Medulla oblongata (tissue), 1 donor: Measurements from ENCODE around the gene TMEM182.

Source experiments
- DNase-seq: peaks from one replicate; pipeline ENCODE4 v3.0.0-alpha.2; 2015; ENCODE audit errors: extremely low spot score

The TMEM182 gene

DNA sequence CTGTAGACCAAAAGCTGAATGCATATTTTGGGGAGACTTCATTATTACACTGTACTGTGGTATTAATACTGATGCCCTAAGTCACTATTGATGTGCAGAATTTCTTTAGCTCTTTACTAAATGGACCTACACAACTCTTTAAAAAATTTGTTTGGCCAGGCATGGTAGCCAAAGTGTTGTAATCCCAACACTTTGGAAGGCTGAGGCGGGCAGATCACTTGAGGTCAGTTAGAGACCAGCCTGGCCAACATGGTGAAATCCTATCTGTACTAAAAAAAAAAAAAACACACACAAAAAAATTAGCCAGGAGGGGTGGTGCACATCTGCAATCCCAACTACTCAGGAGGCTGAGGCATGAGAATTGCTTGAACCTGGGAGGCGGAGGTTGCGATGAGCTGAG lies 6.4 kb downstream of the TMEM182 start:
- no peak for DNase-seq

DNA sequence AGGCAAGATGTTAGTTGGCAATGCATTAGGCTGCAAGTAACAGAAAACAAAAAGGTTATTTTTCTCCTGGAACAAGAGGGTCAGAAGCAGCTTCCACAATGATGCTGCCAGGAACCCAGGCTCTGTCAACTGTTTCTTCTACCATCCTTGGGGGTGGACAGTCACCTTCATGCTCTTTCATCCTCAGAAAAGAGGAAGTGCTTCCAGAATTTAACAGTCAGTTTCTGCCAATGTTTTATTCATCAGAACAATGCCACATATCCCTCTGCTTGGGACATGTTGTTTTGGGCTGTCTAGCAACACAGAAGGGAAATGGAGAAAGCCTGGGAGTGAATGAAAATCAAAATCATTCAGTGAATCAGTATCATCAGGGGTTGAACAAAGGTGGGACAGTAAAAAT lies 7.1 kb downstream of the TMEM182 start:
- DNase-seq, result no peak

DNA sequence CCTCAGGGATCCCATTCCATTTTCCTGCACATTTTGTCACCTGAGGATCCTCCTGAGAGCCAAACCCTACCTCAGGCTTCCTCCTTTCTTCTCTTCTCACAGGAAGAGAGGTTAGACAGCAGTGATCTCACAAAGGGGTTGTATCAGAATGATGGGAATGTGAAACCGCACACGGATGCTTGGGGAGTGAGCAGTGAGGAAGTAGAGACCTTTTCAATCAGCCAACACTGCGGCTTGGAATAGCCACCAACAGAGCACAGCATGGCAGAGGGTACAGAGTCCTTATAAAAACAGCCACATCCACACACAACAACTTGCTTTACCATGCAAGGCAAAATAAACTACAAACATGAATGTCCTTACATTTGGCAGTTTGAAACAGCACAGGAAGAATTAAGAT lies 8.7 kb downstream of the TMEM182 start:
- DNase-seq, result no peak

DNA sequence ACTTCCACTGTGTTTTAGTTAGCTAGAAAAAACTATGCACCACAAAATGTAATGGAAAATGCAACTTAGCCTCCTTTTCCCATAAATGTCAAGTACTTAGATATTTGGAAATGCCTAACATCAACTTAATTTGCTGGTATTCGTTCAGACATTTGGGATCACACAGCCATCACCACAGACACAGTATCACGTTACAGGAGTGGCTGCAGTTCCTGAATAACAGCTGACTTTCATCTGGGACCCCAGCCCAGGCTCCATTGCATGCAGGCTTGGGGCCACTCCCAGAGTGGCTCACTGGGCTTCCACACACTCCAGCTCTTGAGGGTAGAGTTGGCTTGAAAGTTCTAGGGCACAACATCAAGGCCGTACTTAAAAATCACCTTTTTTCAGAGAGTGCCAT lies 9.3 kb downstream of the TMEM182 start:
- DNase-seq, result no peak

DNA sequence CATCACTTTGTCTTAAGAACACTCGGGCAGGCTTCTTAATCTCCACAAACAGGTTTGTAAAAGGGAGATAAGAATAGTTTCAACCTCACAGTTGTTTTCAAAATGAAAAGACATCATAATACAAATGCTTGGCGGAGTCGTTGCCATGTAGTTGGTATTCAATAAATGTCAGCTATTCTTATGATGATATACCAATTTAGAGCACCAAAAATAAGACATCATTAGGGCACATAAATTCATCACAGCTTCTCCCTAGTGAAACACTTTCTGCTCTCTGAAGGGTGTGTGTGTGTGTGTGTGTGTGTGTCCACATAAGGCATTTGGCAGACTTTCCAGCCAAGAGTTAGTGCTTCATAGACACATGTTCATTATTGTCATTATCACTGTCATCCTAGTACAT lies 10.8 kb downstream of the TMEM182 start:
- DNase-seq, result no peak

DNA sequence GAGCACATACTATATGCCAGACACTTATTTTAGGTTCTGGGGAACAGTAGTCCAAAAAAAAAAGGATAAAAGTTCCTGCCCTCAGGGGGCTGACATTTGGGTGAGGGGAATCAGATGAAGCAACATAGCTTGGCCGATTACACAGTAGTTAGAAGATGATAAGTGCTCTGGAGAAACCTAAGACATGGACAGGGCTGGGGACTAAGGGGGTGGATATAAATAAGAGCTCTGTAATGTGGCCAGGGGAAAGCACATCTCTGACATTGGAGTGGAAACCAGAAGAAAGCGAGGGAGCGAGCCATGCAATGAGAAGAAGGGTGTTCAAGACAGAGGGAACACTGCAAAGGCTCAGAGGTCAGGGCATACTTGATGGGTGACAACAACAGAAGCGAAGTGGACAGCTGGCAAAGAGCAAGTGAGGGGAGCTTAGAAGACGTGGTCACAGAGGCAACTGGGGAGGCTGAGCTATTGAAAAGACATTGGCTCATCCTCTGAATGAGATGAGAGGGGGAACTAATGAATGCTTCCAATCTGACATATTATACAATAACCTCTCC lies 11.4 kb downstream of the TMEM182 start:
- no peak for DNase-seq

- no peak for DNase-seq
Observed at GRCh38 chr2:102778260-102778659, 16.4 kb downstream of the TMEM182 start.

- DNase-seq, result no peak
Observed at GRCh38 chr2:102780467-102780866, 18.6 kb downstream of the TMEM182 start.

DNA sequence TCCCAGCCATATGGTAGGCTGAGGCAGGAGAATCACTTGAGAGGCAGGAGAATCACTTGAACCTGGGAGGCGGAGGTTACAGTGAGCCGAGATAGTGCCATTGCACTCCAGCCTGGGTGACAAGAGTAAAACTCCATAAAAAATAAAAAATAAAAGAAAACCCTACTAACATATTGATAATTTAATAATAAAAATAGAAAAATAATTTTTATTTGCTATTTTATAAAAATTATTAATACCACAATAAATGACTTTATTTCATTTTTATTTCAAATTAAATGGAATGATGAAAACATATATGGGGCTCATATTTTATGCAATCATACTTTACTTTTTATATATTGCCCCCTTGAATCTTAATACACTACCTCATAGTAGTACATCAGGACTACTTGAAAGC lies 20.4 kb downstream of the TMEM182 start:
- DNase-seq, result no peak

GRCh38 chr2:102782933-102783332 lies 21.1 kb downstream of the TMEM182 start:
- no peak for DNase-seq

- DNase-seq, result no peak
Observed at GRCh38 chr2:102783506-102784183, 21.8 kb downstream of the TMEM182 start.

DNA sequence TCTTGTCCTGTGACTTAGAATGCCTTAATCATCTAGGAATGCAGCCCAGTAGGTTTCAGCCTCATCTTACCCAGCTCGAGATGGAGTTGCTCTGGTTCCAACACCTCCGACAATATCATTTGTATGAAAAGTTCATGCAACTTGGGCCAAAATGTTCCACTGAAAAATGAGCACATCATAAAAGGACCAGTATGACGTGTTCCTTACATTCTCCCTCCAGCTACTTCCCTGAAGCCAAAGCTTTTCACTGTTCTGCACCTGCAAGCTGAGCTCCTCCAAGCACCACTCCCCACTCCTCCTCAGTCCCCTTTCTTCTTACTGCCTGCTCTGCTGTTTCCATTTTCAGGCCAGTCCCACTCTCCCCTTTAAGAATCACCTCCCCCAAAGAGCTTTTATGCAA lies 23.1 kb downstream of the TMEM182 start:
- DNase-seq, result no peak

DNA sequence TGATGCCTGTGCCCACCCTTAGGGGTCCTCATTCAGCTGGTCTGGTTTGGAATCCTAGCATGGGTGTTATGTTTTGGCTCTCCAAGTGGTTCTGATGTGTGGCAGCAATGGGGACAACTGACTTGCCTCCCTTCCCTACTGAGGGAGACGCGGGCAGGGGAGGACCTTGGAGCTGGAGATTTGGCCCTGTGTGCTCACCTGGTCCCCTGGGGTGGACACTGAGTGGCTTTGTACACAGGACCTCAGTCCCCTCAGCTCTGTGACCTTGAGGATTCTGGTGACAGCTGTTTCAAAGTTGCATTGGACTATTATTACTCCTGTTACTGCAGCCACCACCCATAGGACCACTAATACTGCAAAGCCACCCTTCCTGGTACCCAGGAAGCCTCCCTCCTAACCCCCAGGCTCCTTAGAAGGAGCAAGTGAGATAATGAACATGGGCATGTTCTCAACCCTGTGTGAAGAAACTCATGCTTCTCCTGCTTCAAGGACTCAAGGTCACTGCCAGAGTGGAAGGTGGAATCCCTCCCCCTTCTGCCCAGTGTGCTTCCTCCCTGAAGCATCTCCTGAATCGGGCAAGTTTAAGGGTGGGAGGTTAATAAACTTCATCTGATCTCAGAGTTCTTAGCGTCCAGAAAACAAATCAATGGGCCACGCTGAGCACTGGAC lies 26.5 kb downstream of the TMEM182 start:
- DNase-seq, result no peak

DNA sequence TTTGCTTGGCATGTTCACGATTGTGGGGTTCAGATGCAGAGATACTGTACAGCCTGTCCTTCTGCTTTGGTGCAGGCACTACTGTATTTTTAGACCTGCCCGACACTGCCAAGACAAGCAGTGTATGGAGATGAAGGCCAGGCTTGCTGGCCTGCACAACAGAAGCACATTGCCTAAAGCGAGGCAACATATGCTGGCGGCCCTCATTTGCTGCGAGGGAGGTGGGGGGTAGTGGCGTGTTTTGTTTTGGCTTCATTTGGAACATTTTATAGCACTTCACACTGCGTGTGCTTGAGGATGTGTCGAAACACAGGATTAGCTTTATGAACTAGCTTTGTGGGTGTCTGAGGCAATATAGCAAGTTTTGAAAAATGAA lies 27.0 kb downstream of the TMEM182 start:
- no peak for DNase-seq

GRCh38 chr2:102789349-102790090 lies 27.7 kb downstream of the TMEM182 start:
- no peak for DNase-seq

- DNase-seq, result no peak
Observed at GRCh38 chr2:102790091-102790455, 28.2 kb downstream of the TMEM182 start.

GRCh38 chr2:102792568-102793208 lies 30.9 kb downstream of the TMEM182 start:
- no peak for DNase-seq

- no peak for DNase-seq
Observed at GRCh38 chr2:102795641-102796040, 33.8 kb downstream of the TMEM182 start.

GRCh38 chr2:102796337-102796736 lies 34.5 kb downstream of the TMEM182 start:
- DNase-seq, result peak; percentile 30

- DNase-seq, result no peak
Observed at GRCh38 chr2:102797486-102797885, 35.7 kb downstream of the TMEM182 start.

GRCh38 chr2:102798181-102798580 lies 36.4 kb downstream of the TMEM182 start:
- no peak for DNase-seq

DNA sequence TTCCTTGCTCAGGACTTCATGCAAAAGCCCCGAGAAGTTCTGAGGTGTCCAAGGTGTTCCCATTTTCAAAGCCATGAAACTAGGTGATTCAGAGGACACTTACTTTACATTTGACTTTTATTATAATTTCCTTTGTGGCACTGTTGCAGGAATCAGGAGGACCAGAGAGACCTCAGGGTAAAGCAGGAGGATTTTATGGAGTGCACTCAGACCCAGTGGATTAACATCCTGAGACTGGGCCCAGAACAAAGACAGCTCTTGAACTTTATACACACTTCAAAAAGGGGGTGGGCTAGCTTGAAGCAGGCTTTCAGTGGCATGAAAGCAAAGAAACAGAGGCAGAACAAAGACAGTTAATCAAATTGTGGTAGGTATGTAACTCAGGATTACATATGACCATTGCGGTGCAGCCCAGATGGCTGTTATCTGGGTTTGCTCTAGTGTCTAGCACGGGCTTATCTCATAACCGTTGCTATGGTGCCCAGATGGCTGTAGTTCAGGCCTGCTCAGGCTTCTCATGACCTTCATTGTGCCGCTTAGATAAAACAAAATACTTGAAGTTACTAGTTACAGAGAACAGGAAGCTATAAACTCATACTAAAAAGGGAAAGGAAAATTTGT lies 39.4 kb downstream of the TMEM182 start:
- no peak for DNase-seq
